ENCODE results near the gene CDK18.

CDK18 gene

GRCh38 chr1:205506409-205507200 lies 2.1 kb downstream of the CDK18 start:
- no peak for DNase-seq

DNA sequence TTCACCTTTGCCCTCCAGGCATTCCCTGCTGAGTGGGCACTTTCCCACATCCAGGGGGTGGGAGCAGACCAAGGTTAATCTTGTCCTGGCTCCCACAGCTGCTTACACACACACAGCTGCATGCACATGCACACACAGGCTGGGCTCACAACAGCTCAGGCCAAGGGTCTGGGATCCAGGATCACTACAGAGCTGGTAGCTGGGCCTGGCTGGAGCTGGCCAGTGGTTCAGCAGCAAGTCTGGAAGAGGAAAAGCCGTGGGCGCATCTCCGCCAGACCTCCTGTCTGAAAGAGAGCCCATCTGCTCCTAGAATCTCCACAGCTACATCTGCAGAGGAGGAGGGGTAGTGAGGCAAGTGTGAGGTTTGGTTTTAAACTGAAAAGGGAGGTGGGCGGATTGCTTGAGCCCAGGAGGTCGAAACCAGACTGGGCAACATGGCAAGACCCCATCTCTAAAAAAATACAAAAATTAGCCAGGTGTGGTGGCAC lies 3.8 kb downstream of the CDK18 start:
- peak; percentile 69 for DNase-seq

- no peak for DNase-seq
These were observed 6.0 kb downstream of the CDK18 start for GRCh38 chr1:205510308-205510950.

DNA sequence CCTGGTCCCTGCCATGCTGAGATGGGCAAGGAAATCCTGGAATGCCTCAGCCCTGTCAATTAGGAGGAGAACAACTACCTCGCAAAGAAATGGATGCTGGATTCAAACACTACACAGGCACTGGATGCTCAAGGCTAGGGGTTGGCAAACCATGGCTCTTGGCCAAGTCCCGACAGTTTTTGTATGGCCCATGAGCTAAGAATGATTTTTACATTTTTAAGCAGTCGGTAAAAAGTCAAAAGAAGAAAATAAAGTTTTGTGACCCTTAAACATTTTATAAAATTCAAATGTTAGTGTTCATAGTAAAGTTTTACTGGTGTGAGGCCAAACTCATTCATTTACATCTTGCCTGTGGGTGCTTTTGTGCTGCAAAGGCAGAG lies 6.5 kb downstream of the CDK18 start:
- no peak for DNase-seq

DNA sequence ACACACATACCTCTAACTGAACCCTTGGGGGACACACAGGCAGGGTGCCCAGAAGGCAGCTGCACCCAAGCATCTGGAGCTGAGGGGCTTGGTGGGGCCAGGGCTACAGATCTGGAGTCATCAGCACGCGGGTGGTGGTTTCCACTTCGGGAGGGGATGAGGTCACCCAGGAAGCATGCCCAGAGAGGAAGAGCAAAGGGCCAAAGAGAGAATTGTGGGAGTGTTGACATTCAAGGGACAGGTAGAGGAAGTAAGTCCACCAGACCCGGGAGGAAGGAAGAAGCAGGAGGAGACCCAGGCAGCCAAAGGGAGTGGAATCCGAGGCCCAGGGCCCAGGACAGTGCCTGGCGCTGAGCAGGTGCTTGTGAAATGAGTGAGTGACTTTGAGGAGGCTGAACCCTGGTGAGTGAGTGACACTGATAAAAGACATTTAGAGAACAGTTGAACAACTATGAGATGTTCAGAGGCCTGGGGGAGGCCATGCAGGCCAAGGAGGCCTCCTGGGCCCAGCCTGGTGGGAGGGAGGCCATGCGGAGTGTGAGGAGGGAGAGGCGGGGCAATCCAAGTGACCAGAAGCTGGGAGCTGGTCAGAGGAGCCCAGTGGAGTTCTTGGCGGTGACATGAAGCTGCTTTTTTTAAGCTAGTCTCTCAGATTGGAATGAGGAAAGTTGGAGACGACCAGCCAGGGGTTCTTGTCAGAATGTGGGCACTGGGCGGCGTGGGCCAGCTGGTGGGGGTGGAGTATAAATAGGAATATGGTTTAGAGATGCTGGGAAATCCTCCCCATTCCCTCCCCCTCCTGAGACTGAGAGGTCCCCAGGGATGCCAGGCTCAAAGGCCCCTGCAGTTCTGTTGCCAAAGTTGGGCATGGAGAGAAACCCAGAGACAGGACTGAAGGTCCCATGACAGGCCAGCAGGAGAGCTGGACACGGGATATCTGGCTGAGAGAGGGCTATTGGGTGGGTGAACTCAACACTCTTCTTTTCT lies 7.9 kb downstream of the CDK18 start:
- DNase-seq: peak; percentile 44

DNA sequence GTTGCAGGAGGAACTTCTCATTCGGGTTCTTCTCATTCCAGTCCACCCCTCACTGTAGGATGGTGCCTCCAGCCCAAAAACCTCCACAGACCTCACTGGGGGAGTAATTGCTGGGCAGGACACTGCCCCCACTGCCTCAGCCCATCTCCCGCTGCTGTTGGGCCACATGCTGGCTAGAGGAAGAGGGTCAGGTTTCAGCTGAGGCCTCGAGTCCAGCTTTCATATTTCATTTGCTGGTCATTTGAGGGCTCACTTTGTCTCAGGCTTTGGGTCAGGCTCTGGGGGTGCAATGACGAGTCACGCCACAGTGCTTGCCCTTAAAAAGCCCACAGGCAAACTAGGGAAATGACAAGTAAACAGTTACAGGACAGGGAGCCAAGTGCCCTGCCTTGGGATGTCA lies 9.3 kb downstream of the CDK18 start:
- no peak for DNase-seq

DNA sequence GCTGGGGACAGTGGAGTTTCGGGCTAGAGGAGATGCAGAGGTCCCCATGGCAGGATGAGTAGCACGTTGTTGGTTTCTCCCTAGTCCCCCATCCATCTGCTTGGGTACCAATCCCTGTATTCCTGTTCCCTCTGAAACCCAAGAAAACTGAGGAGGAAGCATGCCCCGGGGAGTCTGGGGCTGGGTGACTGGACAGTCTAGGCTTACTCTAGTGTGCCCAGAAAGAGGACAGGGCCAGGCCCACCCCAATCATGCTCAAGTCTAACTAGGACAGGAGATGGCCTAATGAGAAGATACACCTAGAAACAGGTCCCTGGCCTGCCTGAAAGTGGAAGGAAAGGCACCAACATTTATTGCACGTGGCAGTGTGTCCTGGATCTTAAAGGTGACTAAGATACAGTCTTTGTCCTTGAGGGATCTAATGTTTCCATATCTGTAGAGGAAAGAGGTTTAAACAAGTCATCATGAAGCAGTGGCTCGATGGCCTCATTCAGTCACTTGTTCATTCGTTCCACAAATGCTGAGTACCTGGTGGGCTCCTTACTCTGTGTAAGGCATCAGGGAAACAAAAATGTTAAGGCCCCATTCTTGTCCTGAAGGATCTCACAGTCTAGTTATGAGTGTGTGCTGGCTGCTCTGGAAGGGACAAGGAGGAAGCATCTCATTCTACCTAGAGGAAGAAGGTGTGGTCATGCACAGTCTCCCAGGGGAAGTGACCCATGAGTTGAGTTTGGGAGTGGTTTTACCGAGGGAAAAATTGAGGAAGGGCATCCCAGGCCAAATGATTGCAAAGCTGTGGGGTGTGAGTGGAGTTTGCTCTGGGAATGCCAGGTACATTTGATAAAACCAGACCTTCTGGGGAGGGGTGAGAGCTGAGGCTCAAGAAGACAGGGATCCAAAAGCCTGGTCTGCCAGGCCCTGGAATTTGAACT lies 10.0 kb downstream of the CDK18 start:
- no peak for DNase-seq

DNA sequence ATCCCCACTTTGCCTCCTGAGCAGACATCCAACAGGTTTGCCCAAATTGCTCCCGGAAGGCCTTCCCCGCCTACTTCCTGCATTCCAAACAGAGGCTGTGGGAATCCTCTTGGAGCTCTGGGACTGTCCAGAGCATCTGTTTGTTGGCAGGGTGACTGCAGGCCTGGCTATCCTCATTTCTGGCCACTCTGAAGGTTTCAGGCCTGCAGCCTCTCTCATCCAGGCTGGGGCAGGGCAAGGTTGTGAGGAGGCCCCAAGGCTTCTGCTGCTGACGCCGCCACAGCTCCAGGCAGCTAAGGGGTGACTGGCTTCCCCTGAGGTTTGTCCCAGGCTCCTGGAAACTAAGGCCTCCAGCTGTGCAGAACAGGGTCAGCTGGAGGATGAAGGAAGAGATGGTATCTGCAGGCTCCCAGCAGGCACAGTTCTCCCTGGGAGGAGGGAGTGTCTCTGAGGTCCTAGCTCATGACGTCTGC lies 11.3 kb downstream of the CDK18 start:
- DNase-seq: no peak

- DNase-seq: no peak
These were observed 11.9 kb downstream of the CDK18 start for GRCh38 chr1:205516362-205516761.

- no peak for DNase-seq
These were observed 12.8 kb downstream of the CDK18 start for GRCh38 chr1:205517288-205517687.

GRCh38 chr1:205517763-205518162 lies 13.3 kb downstream of the CDK18 start:
- no peak for DNase-seq

GRCh38 chr1:205518661-205519540 lies 14.4 kb downstream of the CDK18 start:
- DNase-seq: no peak

- peak; percentile 49 for DNase-seq
These were observed 15.2 kb downstream of the CDK18 start for GRCh38 chr1:205519541-205520131.

GRCh38 chr1:205520709-205521108 lies 16.2 kb downstream of the CDK18 start:
- DNase-seq: no peak

DNA sequence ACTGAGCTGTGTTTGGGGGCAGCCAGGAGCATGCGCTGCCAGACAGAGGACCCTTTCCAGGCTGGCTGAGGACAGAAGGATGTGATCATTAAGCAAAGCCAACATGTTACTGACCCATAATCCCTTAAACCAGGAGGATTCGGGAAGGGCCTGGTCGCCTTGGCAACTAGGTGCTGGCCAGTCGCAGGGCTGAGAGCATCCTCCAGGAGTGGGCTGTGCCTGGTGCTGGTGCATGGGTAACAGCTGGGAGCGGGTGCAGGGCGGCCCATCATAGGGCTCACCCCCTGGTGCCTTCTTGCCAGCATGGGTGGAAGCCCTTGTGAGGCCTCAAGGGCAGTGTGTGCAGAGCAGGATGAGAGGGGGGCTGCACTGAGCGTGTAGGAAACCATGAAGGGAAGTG lies 17.2 kb downstream of the CDK18 start:
- DNase-seq: peak; percentile 81

- DNase-seq: no peak
These were observed 18.2 kb downstream of the CDK18 start for GRCh38 chr1:205522692-205523091.

DNA sequence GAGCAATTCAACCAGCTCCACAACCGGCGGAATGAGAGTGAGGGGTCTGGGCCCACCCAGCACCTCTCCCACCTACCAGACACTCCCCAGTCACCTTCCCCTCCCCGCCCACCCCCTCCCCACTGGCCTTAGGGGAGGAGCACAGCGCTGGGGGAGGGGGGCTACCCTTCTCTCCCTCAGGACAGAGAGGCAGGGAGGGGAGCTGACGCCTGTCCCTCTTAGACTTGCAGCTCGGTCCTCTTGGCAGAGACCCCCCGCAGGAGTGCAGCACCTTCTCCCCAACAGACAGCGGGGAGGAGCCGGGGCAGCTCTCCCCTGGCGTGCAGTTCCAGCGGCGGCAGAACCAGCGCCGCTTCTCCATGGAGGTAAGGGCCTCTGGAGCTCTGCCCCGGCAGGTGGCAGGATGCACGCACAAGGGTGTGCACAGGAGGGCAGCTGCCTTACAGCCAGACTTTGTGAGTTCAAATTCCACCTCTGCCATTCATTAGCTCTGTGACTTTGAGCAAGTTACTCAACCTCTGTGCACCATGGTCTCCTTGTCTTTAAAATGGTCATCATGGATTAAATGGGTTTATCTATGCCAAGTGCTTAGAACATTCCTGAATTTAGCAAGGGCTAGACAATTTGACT lies 18.9 kb downstream of the CDK18 start:
- DNase-seq: no peak

DNA sequence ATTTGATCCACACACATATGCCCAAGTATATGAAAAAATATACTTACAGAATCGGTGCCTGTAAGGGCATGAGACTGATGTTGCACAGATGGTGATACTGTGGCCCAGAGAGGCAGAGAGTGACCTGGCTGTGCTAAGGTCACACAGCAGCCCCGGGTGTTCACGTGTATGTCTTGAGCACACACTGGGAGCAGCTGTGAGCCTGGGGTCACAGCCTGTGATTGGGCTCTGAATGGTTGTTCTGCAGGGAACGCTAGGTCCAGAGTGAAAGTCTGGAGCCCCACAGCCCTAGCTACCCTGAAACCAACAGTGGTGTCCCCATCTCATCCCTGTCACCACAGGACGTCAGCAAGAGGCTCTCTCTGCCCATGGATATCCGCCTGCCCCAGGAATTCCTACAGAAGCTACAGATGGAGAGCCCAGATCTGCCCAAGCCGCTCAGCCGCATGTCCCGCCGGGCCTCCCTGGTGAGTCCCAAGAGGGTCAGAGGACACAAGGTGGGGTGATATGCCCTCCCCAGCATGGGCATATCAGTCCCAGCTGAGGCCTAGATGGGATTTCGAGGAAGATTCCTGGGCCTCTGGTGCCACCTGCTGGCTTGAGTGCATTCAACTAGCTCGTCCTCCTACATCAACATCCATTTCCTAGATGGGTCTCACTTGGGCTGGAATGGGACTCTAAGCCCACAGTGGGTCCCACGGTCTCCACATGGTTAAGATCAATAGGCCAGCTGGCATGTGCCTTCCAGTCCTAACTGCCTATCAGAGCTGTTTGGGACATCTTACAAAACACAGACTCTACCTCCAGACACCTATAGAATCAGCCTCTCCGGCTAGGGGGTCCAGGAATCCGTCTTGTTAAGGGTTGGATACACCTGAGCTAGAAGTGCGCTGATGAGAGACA lies 19.7 kb downstream of the CDK18 start:
- DNase-seq: peak; percentile 94

GRCh38 chr1:205524794-205525101 lies 20.3 kb downstream of the CDK18 start:
- DNase-seq: no peak

All from NCI-H82 (cell line).